ENCODE measurements around the gene UGT1A10.
A peak's percentile ranks its signal among the peaks of the same experiment; 100 is the strongest.

The UGT1A10 gene

DNA sequence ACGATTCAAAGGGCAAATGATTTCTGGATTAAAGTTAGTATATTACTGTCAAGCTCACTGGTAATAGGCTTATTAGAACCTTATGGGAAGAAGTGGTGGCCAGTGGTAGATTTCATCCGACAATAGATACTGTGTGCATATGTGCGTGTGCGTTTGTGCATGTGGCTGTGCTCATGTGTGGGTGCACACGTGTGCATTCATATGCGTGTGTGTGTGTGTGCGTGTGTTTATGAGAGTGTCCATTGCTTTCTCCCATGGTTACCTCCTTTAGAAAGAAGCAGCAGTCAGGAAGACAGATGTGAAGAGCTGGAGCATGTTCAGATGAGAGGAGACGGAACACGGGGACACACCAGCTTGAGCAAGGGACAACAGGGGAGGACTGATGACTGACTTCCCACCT lies 133.0 kb downstream of the UGT1A10 start:
- DNase-seq, result no peak

DNA sequence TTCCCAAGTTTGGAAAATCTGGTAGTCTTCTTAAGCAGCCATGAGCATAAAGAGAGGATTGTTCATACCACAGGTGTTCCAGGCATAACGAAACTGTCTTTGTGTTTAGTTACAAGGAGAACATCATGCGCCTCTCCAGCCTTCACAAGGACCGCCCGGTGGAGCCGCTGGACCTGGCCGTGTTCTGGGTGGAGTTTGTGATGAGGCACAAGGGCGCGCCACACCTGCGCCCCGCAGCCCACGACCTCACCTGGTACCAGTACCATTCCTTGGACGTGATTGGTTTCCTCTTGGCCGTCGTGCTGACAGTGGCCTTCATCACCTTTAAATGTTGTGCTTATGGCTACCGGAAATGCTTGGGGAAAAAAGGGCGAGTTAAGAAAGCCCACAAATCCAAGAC lies 135.9 kb downstream of the UGT1A10 start:
- no peak for DNase-seq

DNA sequence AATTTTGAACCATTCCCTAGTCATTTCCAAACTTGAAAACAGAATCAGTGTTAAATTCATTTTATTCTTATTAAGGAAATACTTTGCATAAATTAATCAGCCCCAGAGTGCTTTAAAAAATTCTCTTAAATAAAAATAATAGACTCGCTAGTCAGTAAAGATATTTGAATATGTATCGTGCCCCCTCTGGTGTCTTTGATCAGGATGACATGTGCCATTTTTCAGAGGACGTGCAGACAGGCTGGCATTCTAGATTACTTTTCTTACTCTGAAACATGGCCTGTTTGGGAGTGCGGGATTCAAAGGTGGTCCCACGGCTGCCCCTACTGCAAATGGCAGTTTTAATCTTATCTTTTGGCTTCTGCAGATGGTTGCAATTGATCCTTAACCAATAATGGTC lies 136.3 kb downstream of the UGT1A10 start:
- no peak for DNase-seq

DNA sequence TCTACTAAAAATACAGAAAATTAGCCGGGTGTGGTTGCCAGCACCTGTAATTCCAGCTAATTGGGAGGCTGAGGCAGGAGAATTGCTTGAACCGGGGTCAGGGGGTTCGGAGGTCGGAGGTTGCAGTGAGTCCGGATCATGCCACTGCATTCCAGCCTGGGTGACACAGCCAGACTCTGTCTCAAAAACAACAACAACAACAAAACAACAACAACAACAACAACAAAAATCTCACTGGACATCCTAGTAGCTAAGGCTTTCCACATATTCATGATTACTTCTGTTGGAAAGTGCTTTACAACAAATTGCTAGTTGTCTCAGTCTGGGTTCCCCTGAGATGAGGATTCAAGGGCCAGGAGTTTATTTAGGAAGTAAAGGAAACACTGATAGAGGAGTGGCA lies 137.6 kb downstream of the UGT1A10 start:
- DNase-seq, result no peak

DNA sequence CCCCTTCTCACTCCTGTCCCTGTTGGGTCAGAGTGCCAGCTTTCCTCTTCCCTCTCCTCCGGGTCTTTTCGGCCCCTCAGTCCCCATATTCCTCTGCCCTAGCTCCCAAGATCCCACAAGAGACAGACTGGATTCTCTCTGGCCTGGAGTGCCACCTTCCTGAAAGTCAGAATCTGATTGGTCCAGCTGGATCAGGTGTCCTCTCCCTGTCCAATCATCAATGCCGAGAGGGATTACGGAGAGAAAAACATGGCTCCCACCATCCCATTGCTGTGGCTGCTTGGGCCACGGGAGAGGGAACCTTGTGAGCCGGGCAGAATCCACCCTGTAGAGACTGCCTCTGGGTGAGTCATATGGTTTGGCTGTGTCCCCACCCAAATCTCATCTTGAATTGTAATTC lies 139.2 kb downstream of the UGT1A10 start:
- no peak for DNase-seq

DNA sequence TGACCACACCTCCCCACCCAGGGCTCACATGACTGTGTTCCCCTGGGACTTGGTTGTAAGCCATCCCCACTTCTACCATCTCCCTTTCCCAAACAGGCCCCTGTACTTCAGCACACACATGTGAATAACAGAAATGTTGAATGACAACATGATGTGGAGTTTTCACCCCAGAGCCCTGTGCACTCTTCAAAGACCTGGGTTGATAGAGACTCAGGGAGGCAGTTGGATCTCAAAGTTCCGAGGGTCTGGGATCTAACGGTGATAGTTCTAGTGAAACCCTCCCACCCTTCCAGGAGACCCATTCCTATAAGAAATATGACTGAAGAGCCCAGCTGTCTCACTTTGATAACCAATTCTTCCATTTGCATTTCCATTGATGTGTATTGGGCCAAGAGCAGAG lies 141.8 kb downstream of the UGT1A10 start, which contains the start of gene MROH2A:
Gene MROH2A, plus strand, starts transcription at position 301 of the 400 bp plus-strand sequence. CDS start 1,029 bp downstream, outside the sequence.
- DNase-seq, result no peak

DNA sequence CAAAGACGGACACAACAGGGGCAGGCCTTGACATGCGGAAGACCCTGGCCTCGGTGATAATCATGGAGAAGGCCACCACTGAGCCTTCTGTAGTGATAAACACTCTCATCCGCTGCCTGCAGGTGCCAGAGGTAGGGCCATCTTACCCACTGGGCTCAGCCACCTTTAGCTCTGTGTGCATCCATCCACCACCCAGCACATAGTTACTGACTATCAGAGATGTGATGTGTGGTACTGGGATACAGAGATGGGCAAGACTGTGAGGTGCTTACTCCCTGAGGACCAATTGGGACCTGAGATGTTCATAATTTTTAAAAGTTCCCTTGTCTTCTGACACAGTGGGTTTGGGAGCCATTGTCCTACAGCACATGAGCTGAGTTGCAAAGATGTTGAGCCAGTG lies 143.5 kb downstream of the UGT1A10 start:
- no peak for DNase-seq

DNA sequence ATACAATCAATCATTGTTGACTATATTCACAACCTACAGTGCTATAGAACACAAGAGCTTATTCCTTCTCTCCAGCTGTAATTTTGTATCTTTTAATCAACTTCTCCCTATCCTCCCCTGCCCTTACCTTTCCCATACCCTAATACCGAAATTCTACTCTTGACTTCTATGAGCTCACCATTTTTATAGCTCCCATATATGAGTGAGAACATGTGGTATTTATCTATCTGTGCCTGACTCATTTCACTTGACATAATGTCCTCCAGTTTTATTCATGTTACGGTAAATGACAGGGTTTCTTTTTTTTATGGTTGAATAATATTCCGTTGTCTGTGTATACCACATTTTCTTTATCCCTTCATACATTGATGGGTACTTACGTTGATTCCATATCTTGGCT lies 144.5 kb downstream of the UGT1A10 start:
- no peak for DNase-seq

DNA sequence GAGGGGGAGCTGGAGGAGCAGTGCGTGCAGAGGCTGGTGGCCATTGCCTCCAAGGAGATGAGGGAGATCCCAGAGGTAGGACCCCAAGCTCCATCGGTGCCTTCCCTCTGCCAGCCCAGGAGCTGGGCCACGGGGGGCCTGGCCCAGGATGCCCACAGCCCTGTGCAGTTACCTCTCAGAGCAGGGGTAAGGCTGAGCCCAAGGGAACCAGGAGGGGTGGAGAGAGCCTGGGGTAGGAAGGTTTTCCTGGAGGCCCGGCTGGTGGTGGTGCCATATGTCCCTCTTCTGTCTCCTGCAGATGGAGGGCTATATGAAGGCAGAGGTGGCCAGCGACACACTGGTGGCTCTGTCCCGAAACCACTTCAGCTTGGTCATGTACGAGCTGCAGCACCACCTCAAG lies 153.3 kb downstream of the UGT1A10 start:
- DNase-seq, result no peak

DNA sequence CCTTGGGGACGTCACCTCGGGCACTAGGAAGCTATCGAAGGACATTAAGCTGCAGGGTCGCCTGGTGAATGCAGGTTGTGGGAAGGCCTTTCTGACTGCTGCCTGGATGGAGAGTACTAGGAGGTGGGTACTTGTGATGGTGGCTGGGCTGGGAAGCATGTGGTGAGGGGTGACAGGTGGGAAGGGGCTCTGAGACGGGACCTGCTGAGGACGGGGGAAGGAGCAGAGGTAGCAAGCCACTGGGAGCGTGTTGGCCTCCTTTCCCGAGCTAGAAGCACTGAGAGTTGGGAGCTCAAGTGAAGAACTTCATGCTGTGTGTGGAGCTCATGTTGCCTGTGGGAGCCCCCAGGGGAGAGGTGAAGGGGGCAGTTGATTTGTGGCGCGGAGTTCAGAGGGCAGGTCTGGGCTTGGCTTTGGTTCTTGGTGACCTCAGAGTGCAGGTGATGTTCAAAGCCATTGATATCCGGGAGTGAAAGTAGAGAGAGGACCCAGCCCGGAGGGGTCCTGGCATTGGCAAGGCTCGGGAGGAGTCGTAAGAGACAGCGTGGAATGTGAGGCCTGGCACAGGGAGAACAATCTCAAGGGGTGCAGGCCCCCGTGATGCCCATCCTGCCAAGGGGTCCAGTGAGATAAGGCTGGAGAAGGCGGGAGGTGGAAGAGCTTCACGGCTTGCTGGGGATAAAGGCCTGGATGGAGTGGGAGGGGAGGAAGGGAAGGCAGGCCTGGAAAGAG lies 155.1 kb downstream of the UGT1A10 start:
- DNase-seq, result no peak

DNA sequence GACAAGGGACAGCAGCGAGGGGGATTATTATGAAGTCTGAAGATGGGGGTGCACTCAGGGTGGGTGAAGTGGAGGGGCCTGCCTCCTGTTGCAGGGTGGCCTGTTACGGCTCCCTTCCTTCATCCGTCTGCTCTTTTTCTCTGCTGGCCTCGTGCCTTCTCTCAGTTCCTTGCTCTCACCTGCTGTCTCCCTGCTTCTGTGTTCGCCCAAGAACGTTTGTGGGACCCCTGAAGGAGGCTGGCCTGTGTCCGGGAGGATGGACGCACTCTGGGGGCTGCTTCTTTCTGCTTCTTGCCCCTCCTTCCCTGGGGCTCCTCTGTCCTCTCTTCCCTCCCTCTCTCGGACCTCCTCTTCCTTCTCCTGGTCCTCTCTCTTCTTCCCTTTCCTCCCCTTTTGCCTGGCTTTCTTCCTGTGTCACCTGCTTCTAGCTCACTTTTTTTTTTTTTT lies 155.7 kb downstream of the UGT1A10 start:
- DNase-seq, result no peak

DNA sequence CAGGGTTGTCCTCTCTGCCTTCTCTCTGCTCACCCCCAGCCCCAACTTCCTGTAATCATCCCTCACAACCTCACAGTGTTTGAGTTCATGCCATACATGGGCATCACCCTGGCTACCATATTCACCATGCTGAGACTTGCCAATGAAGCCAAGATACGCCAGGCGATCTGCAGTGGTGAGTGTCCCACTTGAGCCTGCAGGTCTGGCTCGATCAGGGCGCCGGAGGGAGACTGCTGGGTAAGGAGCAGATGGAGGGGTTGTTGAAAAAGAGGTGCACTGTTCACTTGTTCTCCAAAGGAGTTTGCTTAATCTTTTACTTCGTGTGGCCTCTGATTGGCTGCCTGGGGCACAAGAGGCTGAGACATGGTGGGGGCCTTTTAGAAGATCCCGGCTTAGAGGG lies 156.5 kb downstream of the UGT1A10 start:
- DNase-seq, result no peak

DNA sequence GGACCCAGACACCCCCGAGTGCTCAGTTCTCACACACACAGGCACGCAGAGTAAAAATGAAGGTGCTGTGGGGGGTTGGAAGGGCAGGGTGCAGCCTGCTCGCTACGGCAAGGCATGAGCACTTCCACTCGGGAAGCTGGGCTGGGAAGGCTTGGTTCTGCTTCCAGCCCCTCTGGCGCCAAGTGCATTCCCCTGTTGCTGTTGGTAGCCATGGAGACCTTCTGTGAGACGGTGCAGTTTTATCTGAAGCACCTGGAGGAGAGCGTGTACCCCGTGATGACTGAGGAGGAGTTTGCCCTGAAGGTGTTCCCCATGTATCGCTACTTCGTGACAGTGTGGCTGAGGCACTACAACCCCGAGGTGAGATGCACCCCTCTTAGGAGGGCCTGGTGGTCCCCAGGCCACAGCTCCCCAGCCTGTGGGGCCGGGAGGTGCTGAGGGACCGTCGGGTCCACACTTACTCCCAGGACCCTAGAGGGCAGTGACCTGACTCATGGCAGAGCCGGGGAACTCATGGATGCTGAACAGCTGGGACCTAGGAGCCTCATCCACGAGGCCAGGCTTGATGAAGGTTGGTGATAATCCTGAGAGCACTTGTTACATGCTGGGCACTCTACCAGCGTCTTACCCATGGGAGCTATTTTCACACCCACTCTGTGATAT lies 157.3 kb downstream of the UGT1A10 start:
- DNase-seq, result no peak

DNA sequence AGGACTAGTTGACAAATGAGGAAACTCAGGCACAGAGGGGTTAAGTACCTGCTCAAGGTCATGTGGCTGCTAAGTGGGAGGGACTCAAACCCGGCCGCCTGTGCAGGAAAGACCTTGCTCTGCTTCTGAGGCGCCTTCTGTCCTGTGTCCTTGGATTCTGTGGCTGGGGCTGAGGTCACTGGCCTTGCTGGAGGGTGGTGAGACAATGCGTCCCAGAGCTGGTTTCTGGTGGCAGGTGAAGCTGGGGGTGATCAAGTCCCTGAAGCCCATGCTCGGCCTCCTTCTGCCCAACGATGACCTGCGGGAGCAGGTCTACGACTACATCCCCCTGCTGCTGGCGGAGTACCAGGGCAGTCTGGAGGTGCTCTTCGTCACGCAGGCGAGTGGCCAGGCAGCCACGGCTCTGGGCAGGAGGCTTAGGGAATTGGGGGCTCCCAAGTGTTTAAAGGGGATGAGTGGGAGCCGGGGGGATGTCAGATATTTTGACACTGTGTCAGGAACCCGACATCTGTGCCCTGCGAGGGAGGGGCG lies 157.9 kb downstream of the UGT1A10 start:
- DNase-seq, result no peak

DNA sequence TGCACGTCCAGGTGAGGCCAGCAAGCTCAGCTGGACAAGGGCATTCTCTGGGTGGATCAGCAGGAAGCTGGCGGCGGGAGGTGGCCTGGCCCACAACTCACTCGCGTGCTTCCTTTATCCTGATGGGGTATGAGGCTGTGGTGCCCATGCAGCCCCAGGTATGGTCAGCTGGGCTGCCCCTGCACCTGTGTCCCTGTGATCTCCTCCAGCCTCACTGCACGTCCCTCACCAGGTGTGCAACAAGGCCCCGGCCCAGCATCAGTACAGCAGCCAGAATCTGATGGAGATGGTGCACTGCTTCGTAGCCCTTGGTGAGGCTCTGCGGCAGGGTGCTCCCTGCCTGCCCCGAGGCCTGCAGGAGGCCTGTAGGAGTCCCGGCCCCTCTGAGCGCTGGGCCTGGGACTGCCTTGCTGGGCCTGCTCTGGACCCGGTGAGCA lies 159.5 kb downstream of the UGT1A10 start:
- DNase-seq, result no peak

DNA sequence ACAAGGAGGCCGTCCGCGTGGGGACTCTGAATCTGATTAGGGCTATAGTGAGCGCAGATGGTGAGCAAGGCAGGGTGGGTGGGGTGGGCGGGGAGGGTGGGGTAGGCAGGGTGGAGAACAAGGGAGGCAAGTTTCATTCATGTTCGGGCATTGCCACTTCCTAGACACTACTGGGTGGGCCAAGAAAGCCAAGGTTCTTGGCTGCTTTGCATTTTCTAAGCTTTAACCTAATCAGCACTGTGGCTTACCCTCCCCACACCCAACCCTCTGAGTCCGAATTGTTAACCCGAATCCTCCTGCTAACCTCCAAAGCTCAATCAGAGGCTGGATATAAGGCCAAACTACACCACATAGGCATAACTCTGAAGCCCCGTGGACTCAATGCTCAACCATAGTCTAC lies 160.0 kb downstream of the UGT1A10 start:
- DNase-seq, result peak in 1 of 58 donors; percentile 8

DNA sequence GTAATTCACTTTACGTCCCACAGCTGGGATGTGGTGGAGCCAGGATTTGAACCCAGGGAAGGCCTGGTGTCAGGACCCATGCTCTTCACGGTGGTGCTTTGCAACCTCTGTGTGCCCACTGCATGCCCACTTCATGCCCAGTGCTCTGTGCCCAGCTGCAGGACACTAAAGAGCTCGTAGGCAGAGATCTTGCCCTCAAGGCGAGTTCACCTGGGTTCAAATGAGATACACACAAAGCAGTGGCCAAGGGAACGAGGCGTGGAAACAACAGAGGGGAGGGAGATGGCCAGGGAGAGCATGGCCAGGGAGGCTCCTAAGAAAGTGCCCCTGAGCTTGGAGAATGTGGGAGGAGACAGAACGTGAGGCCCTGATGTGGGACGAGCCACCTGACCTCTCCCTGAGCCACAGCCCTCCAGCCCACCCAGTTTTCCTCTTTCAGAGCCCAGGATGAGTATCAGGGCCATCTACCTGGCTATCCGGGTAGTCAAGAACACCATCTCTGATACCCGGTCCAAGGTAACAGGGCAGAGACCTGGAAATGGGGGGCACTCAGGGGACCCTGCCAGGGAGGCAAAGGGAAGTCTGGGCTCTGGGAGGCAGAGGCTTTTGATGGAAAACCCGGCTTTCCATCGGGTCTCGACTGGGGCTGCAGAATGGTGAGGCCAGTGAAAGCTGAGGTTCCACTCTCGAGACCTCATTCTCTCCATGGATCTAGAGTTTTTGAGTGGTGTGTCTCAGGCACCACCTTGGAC lies 162.3 kb downstream of the UGT1A10 start:
- no peak for DNase-seq

DNA sequence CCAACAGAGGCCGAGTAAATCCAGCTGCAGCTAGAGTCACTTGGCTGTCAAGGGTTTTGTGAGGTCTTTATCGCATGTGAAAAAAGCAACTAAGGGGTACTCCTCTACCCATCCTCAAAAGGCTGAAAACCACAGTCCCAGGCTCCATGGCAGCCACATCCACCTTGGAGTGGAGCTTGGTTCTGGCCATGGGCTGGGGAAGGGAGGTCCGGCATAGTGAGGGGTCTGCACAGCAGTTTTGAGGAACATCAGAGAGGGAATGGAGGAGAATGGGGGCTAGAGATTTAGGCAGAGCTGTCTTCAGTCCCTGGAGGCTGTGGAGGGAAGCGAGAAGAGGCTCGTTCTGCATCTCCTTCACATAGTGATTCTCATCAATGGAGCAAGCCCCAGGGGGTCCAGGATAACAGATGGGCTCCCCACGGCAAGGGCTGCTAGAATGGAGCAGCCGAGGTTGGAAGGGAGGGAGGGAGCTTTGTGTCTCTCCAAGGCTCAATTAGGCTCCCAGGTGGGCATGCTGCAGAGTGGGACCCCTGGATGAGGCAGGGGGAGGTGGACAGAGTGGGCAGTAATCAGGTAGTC lies 162.9 kb downstream of the UGT1A10 start:
- DNase-seq, result no peak

DNA sequence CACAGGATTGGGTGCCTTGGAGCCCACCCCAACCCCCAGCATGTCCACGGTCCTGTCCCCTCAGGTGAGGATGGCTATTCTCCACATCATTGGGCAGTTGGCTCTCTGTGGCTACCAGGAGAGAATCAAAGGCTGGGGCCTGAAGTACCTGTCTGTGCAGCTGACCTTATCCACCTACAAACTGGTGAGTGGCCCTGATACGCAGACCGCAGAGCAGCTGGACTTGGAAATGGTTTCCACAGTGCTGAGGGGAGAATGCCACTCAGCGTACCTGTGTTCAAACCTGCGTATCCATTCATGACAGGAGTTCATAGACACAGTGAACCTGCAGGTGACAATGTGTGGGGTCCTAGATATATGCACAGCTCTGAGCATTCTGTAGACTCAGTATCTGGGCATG lies 163.5 kb downstream of the UGT1A10 start:
- DNase-seq, result no peak

DNA sequence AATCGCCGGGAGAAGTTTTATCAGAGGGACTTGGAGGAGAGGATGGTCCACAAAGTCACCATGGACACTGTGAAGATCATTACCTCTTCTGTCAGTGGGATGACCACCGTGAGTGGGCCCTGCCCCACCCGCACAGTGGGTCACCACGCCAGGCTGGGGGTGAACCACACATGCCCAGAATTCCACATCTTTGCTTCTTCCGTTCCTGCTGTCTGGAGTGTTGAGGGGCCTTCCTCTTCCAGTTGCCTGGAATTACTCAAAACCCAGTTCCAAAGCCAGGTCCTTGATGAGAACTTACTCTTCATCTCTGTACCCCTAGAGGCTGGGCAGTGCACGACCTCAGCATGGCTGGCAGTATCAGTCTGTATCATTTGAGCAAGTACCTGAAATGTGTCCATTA lies 164.0 kb downstream of the UGT1A10 start:
- no peak for DNase-seq

DNA sequence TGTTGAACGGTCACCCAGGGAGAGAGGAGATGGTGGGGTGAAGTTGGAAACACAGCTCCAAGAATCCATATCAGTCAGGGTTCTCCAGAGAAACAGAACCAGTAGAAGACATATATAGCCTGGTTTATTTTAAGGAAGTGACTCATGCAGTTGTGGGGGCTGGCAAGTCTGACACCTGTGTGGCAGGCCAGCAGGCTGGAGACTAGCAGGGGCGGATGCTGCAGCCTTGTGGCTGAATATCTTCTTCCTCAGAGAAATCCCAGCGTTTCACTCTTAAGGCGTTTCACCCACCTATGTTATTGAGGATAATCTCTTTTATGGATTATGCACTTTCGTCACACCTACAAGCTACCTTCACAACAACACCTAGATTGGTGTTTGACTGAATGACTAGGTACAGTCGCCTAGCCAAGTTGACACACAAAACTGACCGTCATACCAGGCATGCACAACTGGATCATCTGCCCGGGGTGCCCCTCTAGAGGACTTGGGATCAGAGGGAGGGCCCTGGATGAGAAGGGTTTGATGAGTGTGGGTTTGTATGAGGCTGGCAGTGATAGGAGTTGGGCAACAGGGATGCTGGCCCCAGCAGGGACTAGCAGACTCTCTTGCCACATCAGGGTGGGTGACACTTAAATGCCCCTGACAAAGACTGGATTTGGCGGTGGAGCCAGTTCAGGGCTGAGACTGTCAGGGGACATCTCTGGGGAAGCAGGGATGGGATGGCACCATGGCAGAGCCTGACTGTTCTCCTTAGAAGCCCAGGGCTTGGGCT lies 165.3 kb downstream of the UGT1A10 start:
- DNase-seq, result peak in 14 of 58 donors; percentile 2 to 39 (median 11)
